MM.1S (cell line): ENCODE results near the gene CCDC83.

Experiments
- DNase-seq: peaks from one replicate; pipeline ENCODE4 v3.0.0-alpha.2; 2015
- H2AFZ ChIP-seq: fragments of 300-600 bp; sonication (generic); 2 replicates; pipeline ENCODE4 v1.6.0; 2016; ENCODE audit warnings: antibody characterized with exemption, low read length
- H3F3A ChIP-seq: fragments of 300-600 bp; sonication (generic); 2 replicates; pipeline ENCODE4 v1.6.1; 2016; ENCODE audit warnings: mild to moderate bottlenecking, antibody characterized with exemption, low read length, moderate library complexity, mixed read lengths; ENCODE audit not compliant: insufficient read depth
- H3K27ac ChIP-seq: fragments of 300-600 bp; sonication (generic); 2 replicates; pipeline ENCODE4 v1.5.1; 2016; ENCODE audit warnings: mild to moderate bottlenecking, low read length
- H3K27me3 ChIP-seq: fragments of 300-600 bp; sonication (generic); replicated peaks from 2 replicates; pipeline ENCODE4 v1.6.0; 2016; ENCODE audit warnings: low read length; ENCODE audit not compliant: insufficient read depth
- H3K36me3 ChIP-seq: fragments of 300-600 bp; sonication (generic); replicated peaks from 2 replicates; pipeline ENCODE4 v1.6.1; 2016; ENCODE audit warnings: mild to moderate bottlenecking, low read length, mixed read lengths; ENCODE audit not compliant: insufficient read depth
- H3K4me1 ChIP-seq: fragments of 300-600 bp; sonication (generic); 2 replicates; pipeline ENCODE4 v1.6.1; 2016; ENCODE audit warnings: low read length, mixed read lengths
- H3K4me2 ChIP-seq: fragments of 300-600 bp; sonication (generic); 2 replicates; pipeline ENCODE4 v1.6.0; 2016; ENCODE audit warnings: low read depth, low read length
- H3K4me3 ChIP-seq: fragments of 300-600 bp; sonication (generic); 2 replicates; pipeline ENCODE4 v1.5.1; 2016; ENCODE audit warnings: low read length, mixed read lengths
- H3K79me2 ChIP-seq: fragments of 300-600 bp; sonication (generic); 2 replicates; pipeline ENCODE4 v1.6.1; 2016; ENCODE audit warnings: mixed run types, low read length, mixed read lengths
- H3K9ac ChIP-seq: fragments of 300-600 bp; sonication (generic); 2 replicates; pipeline ENCODE4 v1.6.1; 2016; ENCODE audit warnings: low read length, mixed read lengths
- H3K9me2 ChIP-seq: fragments of 300-600 bp; sonication (generic); replicated peaks from 2 replicates; pipeline ENCODE4 v1.6.1; 2016; ENCODE audit warnings: mild to moderate bottlenecking, low read length, mixed read lengths; ENCODE audit not compliant: insufficient read depth
- H3K9me3 ChIP-seq: fragments of 300-600 bp; sonication (generic); replicated peaks from 2 replicates; pipeline ENCODE4 v1.6.1; 2016; ENCODE audit warnings: mild to moderate bottlenecking, low read length, mixed read lengths; ENCODE audit not compliant: insufficient read depth
- H4K20me1 ChIP-seq: fragments of 300-600 bp; sonication (generic); 2 replicates; pipeline ENCODE4 v1.6.1; 2016; ENCODE audit warnings: mild to moderate bottlenecking, low read length, moderate library complexity, mixed read lengths; ENCODE audit not compliant: insufficient read depth
- EZH2 ChIP-seq: fragments of 300-600 bp; sonication (generic); optimal IDR thresholded peaks from 2 replicates; pipeline ENCODE3; 2017; ENCODE audit warnings: low read depth, mild to moderate bottlenecking, antibody characterized with exemption, low read length, mixed read lengths
- EZH2phosphoT487 ChIP-seq: fragments of 300-600 bp; sonication (generic); IDR thresholded peaks from 2 replicates; pipeline ENCODE4 v1.6.1; 2018; ENCODE audit warnings: antibody characterized with exemption, low read length
- TF ChIP-seq, protein P1 (sequence below): fragments of 300-600 bp; sonication (generic); IDR thresholded peaks from 2 replicates; pipeline ENCODE4 v1.5.1; 2016; ENCODE audit warnings: antibody characterized with exemption, low read length, mixed read lengths

CCDC83 gene

DNA sequence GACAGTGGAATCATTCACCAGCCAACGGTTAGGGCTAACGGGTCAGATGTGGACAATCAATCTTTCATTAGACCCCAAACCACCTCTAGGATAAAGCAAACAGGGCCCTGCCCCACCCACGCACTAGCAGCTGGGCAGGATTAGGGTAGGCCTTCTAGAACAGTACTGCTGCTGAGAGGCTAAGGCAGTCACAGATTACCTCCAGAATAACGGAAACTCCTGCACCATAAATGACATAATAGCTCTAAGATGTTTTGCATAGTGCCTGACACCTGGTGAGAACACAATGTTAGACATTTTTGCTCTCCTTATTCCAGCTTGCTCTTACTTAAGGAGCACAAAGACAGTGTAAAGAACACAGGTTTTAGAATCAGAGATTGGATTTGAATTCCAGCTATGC lies 46.0 kb upstream of the CCDC83 start:
- no peak overlapping the region for H3K27ac ChIP-seq
- no peaks in the 10 kb centered on the region for H3K79me2 ChIP-seq
- H2AFZ ChIP-seq: no peak overlapping the region
- H3F3A ChIP-seq: no peaks in the 10 kb centered on the region
- TF ChIP-seq EZH2phosphoT487: no peak
- TF ChIP-seq, protein P1, sequence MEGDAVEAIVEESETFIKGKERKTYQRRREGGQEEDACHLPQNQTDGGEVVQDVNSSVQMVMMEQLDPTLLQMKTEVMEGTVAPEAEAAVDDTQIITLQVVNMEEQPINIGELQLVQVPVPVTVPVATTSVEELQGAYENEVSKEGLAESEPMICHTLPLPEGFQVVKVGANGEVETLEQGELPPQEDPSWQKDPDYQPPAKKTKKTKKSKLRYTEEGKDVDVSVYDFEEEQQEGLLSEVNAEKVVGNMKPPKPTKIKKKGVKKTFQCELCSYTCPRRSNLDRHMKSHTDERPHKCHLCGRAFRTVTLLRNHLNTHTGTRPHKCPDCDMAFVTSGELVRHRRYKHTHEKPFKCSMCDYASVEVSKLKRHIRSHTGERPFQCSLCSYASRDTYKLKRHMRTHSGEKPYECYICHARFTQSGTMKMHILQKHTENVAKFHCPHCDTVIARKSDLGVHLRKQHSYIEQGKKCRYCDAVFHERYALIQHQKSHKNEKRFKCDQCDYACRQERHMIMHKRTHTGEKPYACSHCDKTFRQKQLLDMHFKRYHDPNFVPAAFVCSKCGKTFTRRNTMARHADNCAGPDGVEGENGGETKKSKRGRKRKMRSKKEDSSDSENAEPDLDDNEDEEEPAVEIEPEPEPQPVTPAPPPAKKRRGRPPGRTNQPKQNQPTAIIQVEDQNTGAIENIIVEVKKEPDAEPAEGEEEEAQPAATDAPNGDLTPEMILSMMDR: no peak
- H3K36me3 ChIP-seq: no peaks in the 10 kb centered on the region
- H3K9me2 ChIP-seq: no peaks in the 10 kb centered on the region
- H3K4me1 ChIP-seq: peaks cover 14% of the 10 kb centered on the region; the same call in 1 of the 2 replicates
- no peak overlapping the region for H3K4me3 ChIP-seq
- no peaks in the 10 kb centered on the region for H3K27me3 ChIP-seq
- H3K9ac ChIP-seq: no peak overlapping the region
- H3K4me2 ChIP-seq: no peak overlapping the region
- DNase-seq: no peak
- H3K9me3 ChIP-seq: no peaks in the 10 kb centered on the region
- no peaks in the 10 kb centered on the region for H4K20me1 ChIP-seq

- no peaks in the 10 kb centered on the region for H3K9me2 ChIP-seq
- H2AFZ ChIP-seq: no peak overlapping the region
- H3K9ac ChIP-seq: no peak overlapping the region
- H3F3A ChIP-seq: no peaks in the 10 kb centered on the region
- no peak for TF ChIP-seq EZH2
- no peak for TF ChIP-seq EZH2phosphoT487
- TF ChIP-seq, protein P1: no peak
- no peaks in the 10 kb centered on the region for H4K20me1 ChIP-seq
- H3K4me1 ChIP-seq: peaks cover 14% of the 10 kb centered on the region; the same call in 1 of the 2 replicates
- H3K9me3 ChIP-seq: no peaks in the 10 kb centered on the region
- DNase-seq: no peak
- H3K4me3 ChIP-seq: 0 out of 2 replicates have a peak overlapping the region, but pooled peaks have one; percentile 76
- H3K79me2 ChIP-seq: no peaks in the 10 kb centered on the region
- peak overlapping the region; percentile 17; the same call in 1 of the 2 replicates for H3K4me2 ChIP-seq
- no peaks in the 10 kb centered on the region for H3K36me3 ChIP-seq
- no peaks in the 10 kb centered on the region for H3K27me3 ChIP-seq
- no peak overlapping the region for H3K27ac ChIP-seq
Observed at GRCh38 chr11:85809863-85810262, 45.3 kb upstream of the CCDC83 start.

- Histone ChIP-seq H2AFZ (peak overlapping the region; percentile 90), H3K9me3 (no peaks in the 10 kb centered on the region), H3K4me1 (peaks cover 14% of the 10 kb centered on the region; the same call in 1 of the 2 replicates), H3K9ac (peak overlapping the region; percentile 56; the same call in 1 of the 2 replicates), H3K9me2 (no peaks in the 10 kb centered on the region), H3K27ac (no peak overlapping the region), H3K4me3 (peak overlapping the region; percentile 76), H3K36me3 (no peaks in the 10 kb centered on the region), H3K4me2 (peak overlapping the region; percentile 98), H3F3A (no peaks in the 10 kb centered on the region), H3K79me2 (no peaks in the 10 kb centered on the region), H4K20me1 (no peaks in the 10 kb centered on the region), H3K27me3 (no peaks in the 10 kb centered on the region)
- TF ChIP-seq EZH2 (no peak), EZH2phosphoT487 (no peak)
- TF ChIP-seq, protein P1: no peak
- DNase-seq: no peak
Observed at GRCh38 chr11:85810521-85810870, 44.7 kb upstream of the CCDC83 start.
